Loucy (cell line): Measurements from ENCODE around the gene MOK.

Experiments used
- EZH2phosphoT487 ChIP-seq: fragments of 200-600 bp; IDR thresholded peaks from 2 replicates; pipeline ENCODE4 v1.6.1; 2018; ENCODE audit warnings: antibody characterized with exemption, mild to moderate bottlenecking, moderate library complexity, borderline replicate concordance
- TF ChIP-seq, protein P1 (sequence below): fragments of 200-600 bp; sonication (generic); conservative IDR thresholded peaks from 2 replicates; pipeline ENCODE4 v1.5.1; 2014; ENCODE audit warnings: mild to moderate bottlenecking, antibody characterized with exemption, low read length

- TF ChIP-seq, protein P1, sequence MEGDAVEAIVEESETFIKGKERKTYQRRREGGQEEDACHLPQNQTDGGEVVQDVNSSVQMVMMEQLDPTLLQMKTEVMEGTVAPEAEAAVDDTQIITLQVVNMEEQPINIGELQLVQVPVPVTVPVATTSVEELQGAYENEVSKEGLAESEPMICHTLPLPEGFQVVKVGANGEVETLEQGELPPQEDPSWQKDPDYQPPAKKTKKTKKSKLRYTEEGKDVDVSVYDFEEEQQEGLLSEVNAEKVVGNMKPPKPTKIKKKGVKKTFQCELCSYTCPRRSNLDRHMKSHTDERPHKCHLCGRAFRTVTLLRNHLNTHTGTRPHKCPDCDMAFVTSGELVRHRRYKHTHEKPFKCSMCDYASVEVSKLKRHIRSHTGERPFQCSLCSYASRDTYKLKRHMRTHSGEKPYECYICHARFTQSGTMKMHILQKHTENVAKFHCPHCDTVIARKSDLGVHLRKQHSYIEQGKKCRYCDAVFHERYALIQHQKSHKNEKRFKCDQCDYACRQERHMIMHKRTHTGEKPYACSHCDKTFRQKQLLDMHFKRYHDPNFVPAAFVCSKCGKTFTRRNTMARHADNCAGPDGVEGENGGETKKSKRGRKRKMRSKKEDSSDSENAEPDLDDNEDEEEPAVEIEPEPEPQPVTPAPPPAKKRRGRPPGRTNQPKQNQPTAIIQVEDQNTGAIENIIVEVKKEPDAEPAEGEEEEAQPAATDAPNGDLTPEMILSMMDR, result no peak
- no peak for TF ChIP-seq EZH2phosphoT487
Observed at GRCh38 chr14:102180248-102180998, 124.5 kb downstream of the MOK start.
